Gastrocnemius medialis (tissue), 4 donors: Measurements from ENCODE around the gene LAMC2. TPM values are rescaled to one million over a fixed set of nuclear protein-coding genes. Genes with fewer than 3 reads are reported as not detected.
A peak's percentile ranks its signal among the peaks of the same experiment; 100 is the strongest.

Experiments
- ATAC-seq, 2 donors: fragments of 150-250 bp; one replicate each; pipeline ENCODE4 v1.9.1; 2016
- DNase-seq, 2 donors: peaks; one replicate each; pipeline ENCODE4 v3.0.0-alpha.2; 2019
- H3K27ac ChIP-seq, 4 donors: fragments of 200-600 bp; sonication (generic); 1 replicate in 1 of 4; 2 replicates in 3 of 4; pipeline ENCODE4 v1.5.1; 2016 to 2018; ENCODE audit warnings: mild to moderate bottlenecking in 2 of 4, moderate library complexity in 1 of 4
- H3K27me3 ChIP-seq, 3 donors: fragments of 200-600 bp; sonication (generic) in 2 of 3; 1 replicate in 1 of 3; 2 replicates in 2 of 3; pipeline versions ENCODE4 v1.5.1 to v1.6.0; 2016 to 2019; ENCODE audit warnings: mild to moderate bottlenecking in 1 of 3, moderate library complexity in 1 of 3
- H3K36me3 ChIP-seq, 2 donors: fragments of 200-600 bp; sonication (generic) in 1 of 2; one replicate each; pipeline ENCODE4 v1.5.1; 2017 to 2018
- H3K4me1 ChIP-seq, 2 donors: fragments of 200-600 bp; sonication (generic) in 1 of 2; one replicate each; pipeline ENCODE4 v1.5.1; 2016 to 2017; ENCODE audit warnings: mild to moderate bottlenecking in 2 of 2
- H3K4me3 ChIP-seq, 4 donors: fragments of 200-600 bp; sonication (generic) in 3 of 4; 1 replicate in 1 of 4; 2 replicates in 3 of 4; pipeline ENCODE4 v1.5.1; 2016 to 2019; ENCODE audit warnings: mild to moderate bottlenecking in 2 of 4
- H3K9me3 ChIP-seq, 3 donors: fragments of 200-600 bp; sonication (generic) in 2 of 3; 1 replicate in 1 of 3; 2 replicates in 2 of 3; pipeline ENCODE4 v1.5.1; 2016 to 2019
- CTCF ChIP-seq, 5 experiments: fragments of 450-650 bp in 3 of 5; fragments of 200-600 bp in 2 of 5; sonication (generic) in 2 of 5; IDR thresholded peaks in 4 of 5; conservative IDR thresholded peaks in 1 of 5; 1 replicate in 4 of 5; 2 replicates in 1 of 5; pipeline ENCODE4 v1.5.1; 2016 to 2019; ENCODE audit warnings: antibody characterized with exemption in 5 of 5, mild to moderate bottlenecking in 3 of 5, moderate library complexity in 3 of 5
- POLR2A ChIP-seq, 2 donors: fragments of 450-650 bp; IDR thresholded peaks; one replicate each; pipeline ENCODE4 v1.6.1; 2017; ENCODE audit warnings: antibody characterized with exemption in 2 of 2, mild to moderate bottlenecking in 2 of 2, moderate library complexity in 2 of 2
- in situ Hi-C, 4 donors: fragments of 200-750 bp; cut with MboI; loops; one replicate each; pipeline versions ENCODE4 v1.15.0 to v1.8.0; 2017; ENCODE audit warnings: low sequenced_read_pairs in 4 of 4
- intact Hi-C: fragments of 100-400 bp; cut with DNase I; formaldehyde crosslinking; loops from one replicate; pipeline ENCODE4 v1.15.1; 2023; ENCODE audit warnings: low total_unique reads
- total RNA-seq, 4 donors: library from RNA; depleted of rRNA; stranded (reverse); fragments of >200 nt; gene quantifications; one replicate each; pipeline versions ENCODE4 v1.1.0 to v1.2.3, GENCODE V29; 2016

The LAMC2 gene
- total RNA-seq, 4 donors from 2014 or later: 0.78 to 1.8 (median 1.4) TPM

GRCh38 chr1:183199304-183199703 is 13.2 kb downstream of the LAMC2 start:
- H3K9me3 ChIP-seq: no peaks in the 10 kb centered on the region
- intact Hi-C loops: no loop called here
- DNase-seq (no peak), ATAC-seq (no peak)
- no peak overlapping the region for H3K4me3 ChIP-seq
- H3K27me3 ChIP-seq: no peaks in the 10 kb centered on the region
- in situ Hi-C loops: no loop called here
- no peak for TF ChIP-seq POLR2A (IDR thresholded peaks at IDR 0.05)
- TF ChIP-seq CTCF (IDR thresholded peaks at IDR 0.05 in 4 of 5, conservative IDR thresholded peaks at IDR 0.05 in 1 of 5): no peak
- H3K27ac ChIP-seq: no peak overlapping the region
- H3K36me3 ChIP-seq: no peaks in the 10 kb centered on the region
- H3K4me1 ChIP-seq: no peaks in the 10 kb centered on the region

DNA sequence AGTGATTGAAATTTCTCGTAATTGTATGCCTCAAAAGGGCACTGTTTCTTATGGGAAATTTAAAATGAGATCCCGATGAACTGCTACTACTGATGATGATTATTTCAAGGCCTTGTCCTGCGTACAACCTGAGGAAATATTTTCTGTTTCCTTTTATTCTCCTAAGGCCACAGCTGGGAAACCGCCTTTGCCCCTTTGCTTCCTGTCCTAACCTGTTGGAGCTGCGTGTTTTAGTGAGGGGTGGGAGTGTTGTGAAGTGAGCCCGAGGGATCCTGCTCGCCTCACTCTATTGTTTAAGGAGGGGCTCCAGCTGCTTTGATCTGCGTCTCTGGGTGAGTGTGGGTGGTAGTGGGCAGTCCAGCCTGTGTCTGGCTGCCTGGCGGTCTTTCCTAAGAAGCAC is 14.4 kb downstream of the LAMC2 start:
- DNase-seq (no peak), ATAC-seq (no peak)
- Histone ChIP-seq H3K4me3 (no peak overlapping the region), H3K9me3 (no peaks in the 10 kb centered on the region), H3K4me1 (no peaks in the 10 kb centered on the region), H3K27ac (no peak overlapping the region), H3K27me3 (no peaks in the 10 kb centered on the region), H3K36me3 (no peaks in the 10 kb centered on the region)
- intact Hi-C loops: no loop called here
- TF ChIP-seq POLR2A (IDR thresholded peaks at IDR 0.05) (no peak), CTCF (IDR thresholded peaks at IDR 0.05 in 4 of 5, conservative IDR thresholded peaks at IDR 0.05 in 1 of 5) (no peak)
- in situ Hi-C loops: no loop called here

DNA sequence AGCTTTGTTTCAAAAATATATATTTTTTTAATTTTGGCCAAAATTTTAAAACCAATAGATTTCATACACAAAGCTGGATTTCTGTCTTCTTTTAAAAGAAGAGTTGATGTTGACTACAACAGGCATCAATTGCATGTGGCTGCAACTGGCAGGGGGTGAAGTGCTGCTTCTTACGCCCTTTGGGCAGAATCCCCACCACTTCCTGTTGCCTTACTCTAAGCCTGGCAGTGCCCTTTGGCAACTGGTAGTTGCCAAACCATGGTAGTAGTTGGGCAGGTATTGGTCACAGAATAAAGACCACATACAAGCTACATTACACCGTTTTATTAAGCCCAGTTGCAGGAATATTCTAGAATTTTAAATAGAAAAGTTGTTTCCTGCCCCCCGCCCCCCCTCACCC is 17.0 kb downstream of the LAMC2 start:
- no peaks in the 10 kb centered on the region for H3K27me3 ChIP-seq
- no peak for TF ChIP-seq POLR2A (IDR thresholded peaks at IDR 0.05)
- no peak for TF ChIP-seq CTCF (IDR thresholded peaks at IDR 0.05 in 4 of 5, conservative IDR thresholded peaks at IDR 0.05 in 1 of 5)
- in situ Hi-C loops (no loop called here), intact Hi-C loops (no loop called here)
- H3K4me3 ChIP-seq: no peak overlapping the region
- DNase-seq (no peak), ATAC-seq (no peak)
- no peaks in the 10 kb centered on the region for H3K36me3 ChIP-seq
- H3K4me1 ChIP-seq: no peaks in the 10 kb centered on the region
- no peak overlapping the region for H3K27ac ChIP-seq
- no peaks in the 10 kb centered on the region for H3K9me3 ChIP-seq

DNA sequence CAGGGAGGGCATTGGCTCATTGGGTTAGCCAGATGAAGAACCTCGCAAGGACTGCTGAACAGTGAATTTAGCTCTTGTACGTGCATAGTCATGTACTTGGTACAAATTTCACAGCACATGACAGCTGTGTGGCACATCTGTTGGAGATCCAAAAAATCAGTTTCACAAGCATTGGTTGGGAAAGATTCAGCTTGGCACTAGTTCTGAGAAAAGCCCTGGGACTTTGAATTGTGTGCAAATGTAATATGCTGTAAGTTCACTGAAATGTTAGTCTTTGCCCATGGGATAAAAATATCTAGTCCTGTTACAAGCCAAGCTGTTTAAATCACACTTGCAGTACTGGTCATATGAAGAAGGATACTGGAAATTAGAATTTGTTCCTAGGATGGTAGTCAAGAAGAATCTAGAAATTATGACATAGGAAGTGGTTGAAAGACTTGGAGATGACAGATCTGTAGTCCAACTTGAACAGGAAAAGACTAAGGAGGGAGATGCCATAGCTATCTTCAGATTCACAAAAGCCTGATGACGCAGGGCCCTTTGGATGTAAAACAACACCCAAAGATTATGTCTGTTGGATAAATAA is 19.2 kb downstream of the LAMC2 start:
- Histone ChIP-seq H3K27ac (peak overlapping the region in 2 of 4 donors; percentile 25 to 26), H3K4me3 (no peak overlapping the region), H3K9me3 (no peaks in the 10 kb centered on the region), H3K27me3 (no peaks in the 10 kb centered on the region), H3K36me3 (no peaks in the 10 kb centered on the region), H3K4me1 (no peaks in the 10 kb centered on the region)
- TF ChIP-seq POLR2A (IDR thresholded peaks at IDR 0.05): no peak
- TF ChIP-seq CTCF (IDR thresholded peaks at IDR 0.05 in 4 of 5, conservative IDR thresholded peaks at IDR 0.05 in 1 of 5): no peak
- DNase-seq: peak; percentile 23 to 51
- intact Hi-C loops: no loop called here
- ATAC-seq: peak; percentile 85 to 86
- in situ Hi-C loops: no loop called here

DNA sequence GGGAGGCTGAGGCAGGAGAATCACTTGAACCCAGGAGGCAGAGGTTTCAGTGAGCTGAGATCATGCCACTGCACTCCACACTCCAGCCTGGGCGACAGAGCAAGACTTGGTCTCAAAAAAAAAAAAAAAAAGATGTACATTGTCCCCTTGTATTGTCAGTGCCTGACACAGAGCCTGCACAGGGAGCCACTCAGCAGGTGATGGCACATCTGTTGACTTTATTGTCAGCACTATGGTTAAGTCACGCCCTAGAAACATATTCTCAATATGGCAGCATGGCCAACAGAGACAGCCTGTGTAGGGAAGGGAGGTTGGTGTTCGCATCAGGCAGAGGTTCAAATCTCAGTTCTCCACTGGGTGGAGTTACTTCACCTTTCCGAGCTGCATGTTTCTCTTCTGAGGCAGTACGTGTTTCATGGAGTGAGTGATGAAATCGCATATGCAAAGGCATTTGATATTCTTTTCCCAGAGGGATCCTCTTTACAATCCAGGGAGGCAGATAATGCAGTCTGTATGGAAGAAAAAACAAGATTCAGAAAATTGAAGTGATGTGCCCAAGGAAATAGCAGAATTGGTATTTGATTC is 20.6 kb downstream of the LAMC2 start:
- DNase-seq (no peak), ATAC-seq (no peak)
- H3K27ac ChIP-seq: no peak overlapping the region
- no peaks in the 10 kb centered on the region for H3K9me3 ChIP-seq
- no peak overlapping the region for H3K4me3 ChIP-seq
- no peaks in the 10 kb centered on the region for H3K4me1 ChIP-seq
- H3K36me3 ChIP-seq: no peaks in the 10 kb centered on the region
- no peaks in the 10 kb centered on the region for H3K27me3 ChIP-seq
- TF ChIP-seq POLR2A (IDR thresholded peaks at IDR 0.05): no peak
- TF ChIP-seq CTCF (IDR thresholded peaks at IDR 0.05 in 4 of 5, conservative IDR thresholded peaks at IDR 0.05 in 1 of 5): no peak
- in situ Hi-C loops: no loop called here
- intact Hi-C loops: no loop called here
